Measurements from ENCODE around the gene MTREX. TPM values are rescaled to one million over a fixed set of nuclear protein-coding genes. Genes with fewer than 3 reads are reported as not detected.

The MTREX gene
- total RNA-seq, 6 experiments from 2014 or later: 65.1 to 78.2 (median 70.1) TPM

DNA sequence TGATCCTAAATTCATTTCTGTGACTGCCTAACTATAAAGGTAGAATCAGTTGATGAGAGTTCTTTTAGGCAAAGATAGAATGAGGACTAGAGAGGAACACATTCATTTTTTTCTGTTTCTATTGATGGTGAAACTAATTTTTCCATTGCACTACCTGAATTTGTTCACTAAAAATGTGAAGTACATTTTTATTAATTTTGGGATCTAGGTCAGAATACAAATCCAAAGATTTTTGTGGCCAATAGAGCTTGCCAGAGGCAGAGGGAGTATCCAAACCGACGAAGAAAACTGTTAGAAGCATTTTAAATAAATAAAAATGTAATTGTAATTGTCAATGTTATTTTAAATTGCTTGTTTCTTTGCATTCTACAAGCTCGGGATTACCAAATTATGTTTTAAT is 78.1 kb downstream of the MTREX start:
- Mint-ChIP-seq H3K4me3 (no peak overlapping the region), H3K27me3 (ENCODE audit: insufficient read depth) (no peaks in the 10 kb centered on the region), H3K27ac (no peak overlapping the region), H3K36me3 (ENCODE audit: low read depth) (peaks cover 52% of the 10 kb centered on the region), H3K4me1 (ENCODE audit: low read depth) (peaks cover 15% of the 10 kb centered on the region), H3K9me3 (no peaks in the 10 kb centered on the region)
- no peak for DNase-seq
- TF ChIP-seq, protein P1, sequence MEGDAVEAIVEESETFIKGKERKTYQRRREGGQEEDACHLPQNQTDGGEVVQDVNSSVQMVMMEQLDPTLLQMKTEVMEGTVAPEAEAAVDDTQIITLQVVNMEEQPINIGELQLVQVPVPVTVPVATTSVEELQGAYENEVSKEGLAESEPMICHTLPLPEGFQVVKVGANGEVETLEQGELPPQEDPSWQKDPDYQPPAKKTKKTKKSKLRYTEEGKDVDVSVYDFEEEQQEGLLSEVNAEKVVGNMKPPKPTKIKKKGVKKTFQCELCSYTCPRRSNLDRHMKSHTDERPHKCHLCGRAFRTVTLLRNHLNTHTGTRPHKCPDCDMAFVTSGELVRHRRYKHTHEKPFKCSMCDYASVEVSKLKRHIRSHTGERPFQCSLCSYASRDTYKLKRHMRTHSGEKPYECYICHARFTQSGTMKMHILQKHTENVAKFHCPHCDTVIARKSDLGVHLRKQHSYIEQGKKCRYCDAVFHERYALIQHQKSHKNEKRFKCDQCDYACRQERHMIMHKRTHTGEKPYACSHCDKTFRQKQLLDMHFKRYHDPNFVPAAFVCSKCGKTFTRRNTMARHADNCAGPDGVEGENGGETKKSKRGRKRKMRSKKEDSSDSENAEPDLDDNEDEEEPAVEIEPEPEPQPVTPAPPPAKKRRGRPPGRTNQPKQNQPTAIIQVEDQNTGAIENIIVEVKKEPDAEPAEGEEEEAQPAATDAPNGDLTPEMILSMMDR (IDR thresholded peaks at IDR 0.05): no peak

DNA sequence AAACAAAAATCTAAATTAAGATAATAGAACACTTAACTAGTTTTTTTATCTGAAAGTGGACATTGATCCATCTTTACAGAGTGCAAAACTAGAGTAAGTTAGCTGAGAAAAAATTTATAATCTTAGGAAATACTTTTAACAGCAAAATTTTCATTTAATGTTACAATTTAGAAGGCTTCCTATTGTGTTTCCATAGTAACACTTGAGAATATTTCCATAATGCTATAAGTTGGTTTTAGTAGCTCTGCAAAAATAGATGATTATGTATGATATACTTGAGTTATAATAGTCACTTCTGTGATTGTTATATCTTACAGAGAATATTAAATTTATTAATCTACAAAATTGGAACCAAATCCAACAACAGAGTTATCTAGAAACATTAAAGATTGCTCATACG is 78.6 kb downstream of the MTREX start:
- no peak overlapping the region for H3K4me3 Mint-ChIP-seq
- H3K4me1 Mint-ChIP-seq (ENCODE audit: low read depth): peaks cover 11% of the 10 kb centered on the region; the same call in 1 of the 2 replicates
- H3K27ac Mint-ChIP-seq: no peak overlapping the region
- no peaks in the 10 kb centered on the region for H3K9me3 Mint-ChIP-seq
- TF ChIP-seq, protein P1 (IDR thresholded peaks at IDR 0.05): no peak
- H3K27me3 Mint-ChIP-seq (ENCODE audit: insufficient read depth): no peaks in the 10 kb centered on the region
- peaks cover 52% of the 10 kb centered on the region for H3K36me3 Mint-ChIP-seq (ENCODE audit: low read depth)
- no peak for DNase-seq

DNA sequence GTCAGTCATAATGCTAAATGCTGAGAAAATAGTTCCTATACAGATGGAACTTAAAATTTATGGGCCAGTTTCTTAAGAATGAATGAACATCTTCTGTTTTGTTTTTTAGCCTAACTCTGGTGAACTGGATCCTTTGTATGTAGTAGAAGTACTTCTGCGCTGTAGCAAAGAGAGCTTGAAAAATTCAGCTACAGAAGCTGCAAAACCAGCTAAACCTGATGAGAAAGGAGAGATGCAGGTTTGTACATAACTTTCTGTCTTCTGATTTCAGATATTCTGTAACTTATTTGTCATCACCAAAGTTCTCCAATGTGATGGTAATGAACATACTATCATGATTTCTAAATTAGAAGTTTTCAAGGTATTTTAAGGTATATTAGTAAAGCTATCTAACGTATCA is 80.1 kb downstream of the MTREX start:
- Mint-ChIP-seq H3K27ac (no peak overlapping the region), H3K4me3 (no peak overlapping the region), H3K4me1 (ENCODE audit: low read depth) (peaks cover 11% of the 10 kb centered on the region; the same call in 1 of the 2 replicates), H3K9me3 (no peaks in the 10 kb centered on the region), H3K36me3 (ENCODE audit: low read depth) (peaks cover 56% of the 10 kb centered on the region), H3K27me3 (ENCODE audit: insufficient read depth) (no peaks in the 10 kb centered on the region)
- no peak for DNase-seq
- TF ChIP-seq, protein P1 (IDR thresholded peaks at IDR 0.05): no peak

DNA sequence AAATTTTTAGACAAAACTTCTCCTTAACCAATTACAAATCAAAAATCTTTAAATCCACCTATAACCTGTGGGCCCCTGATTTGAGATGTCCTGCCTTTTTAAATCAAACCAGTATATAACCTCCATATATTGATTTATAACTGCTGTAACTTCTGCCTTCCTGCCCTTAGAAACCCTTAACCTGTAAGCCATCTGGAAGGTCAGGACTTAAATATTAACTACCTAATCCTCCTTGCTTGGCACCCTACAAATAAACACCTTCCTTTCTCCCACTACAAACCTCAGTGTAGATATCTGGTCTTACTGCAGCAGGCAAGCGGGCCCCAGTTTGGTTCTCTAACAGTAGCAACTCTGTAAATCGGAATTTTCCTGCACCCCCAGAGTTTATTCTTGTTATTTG is 83.9 kb downstream of the MTREX start:
- H3K27ac Mint-ChIP-seq: no peak overlapping the region
- H3K27me3 Mint-ChIP-seq (ENCODE audit: insufficient read depth): no peaks in the 10 kb centered on the region; the same call in 1 of the 2 replicates
- H3K4me1 Mint-ChIP-seq (ENCODE audit: low read depth): no peaks in the 10 kb centered on the region
- H3K36me3 Mint-ChIP-seq (ENCODE audit: low read depth): peaks cover 37% of the 10 kb centered on the region
- no peaks in the 10 kb centered on the region for H3K9me3 Mint-ChIP-seq
- DNase-seq: no peak
- TF ChIP-seq, protein P1 (IDR thresholded peaks at IDR 0.05): no peak
- H3K4me3 Mint-ChIP-seq: no peak overlapping the region

DNA sequence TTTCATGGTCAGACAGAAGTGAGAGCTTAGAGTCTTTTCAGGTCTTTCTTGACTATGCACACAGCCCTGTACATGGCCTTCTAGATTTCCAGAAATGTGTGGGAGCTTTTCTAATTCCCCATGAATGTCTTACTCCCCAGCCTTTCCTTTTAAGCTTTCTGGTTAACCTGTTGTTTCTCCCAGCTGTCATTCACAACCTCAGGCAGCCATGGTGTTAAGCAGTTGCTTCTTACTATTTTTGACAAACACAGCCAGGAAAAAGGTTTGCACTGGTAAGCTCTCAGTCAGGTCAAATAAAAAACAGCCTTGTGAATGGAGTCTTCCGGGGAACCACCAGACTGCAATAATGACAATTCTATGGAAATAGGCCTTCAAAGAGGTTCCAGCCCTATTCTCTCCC is 84.9 kb downstream of the MTREX start:
- peaks cover 37% of the 10 kb centered on the region for H3K36me3 Mint-ChIP-seq (ENCODE audit: low read depth)

More for the DNA sequence above, 84.9 kb downstream of the MTREX start:
- no peak overlapping the region for H3K27ac Mint-ChIP-seq
- no peaks in the 10 kb centered on the region for H3K4me1 Mint-ChIP-seq (ENCODE audit: low read depth)
- no peaks in the 10 kb centered on the region for H3K9me3 Mint-ChIP-seq
- no peaks in the 10 kb centered on the region; the same call in 1 of the 2 replicates for H3K27me3 Mint-ChIP-seq (ENCODE audit: insufficient read depth)
- DNase-seq: no peak
- H3K4me3 Mint-ChIP-seq: no peak overlapping the region
- TF ChIP-seq, protein P1 (IDR thresholded peaks at IDR 0.05): no peak

Measured in HFFc6 (cell line).